HG03469 (cell line): ENCODE measurements around the gene MET.
"Not testable (repeated sequence)": the region's sequence is repeated elsewhere in the genome, so short reads cannot be mapped to it uniquely, and the experiment has no call there.

Source experiments
- ATAC-seq: cut with Tn5 transposase; IDR thresholded peaks from one replicate; pipeline ENCODE4 v1.9.1; 2021; ENCODE audit warnings: mild to moderate bottlenecking, moderate library complexity, moderate number of reproducible peaks; ENCODE audit not compliant: unreplicated experiment

The MET gene

DNA sequence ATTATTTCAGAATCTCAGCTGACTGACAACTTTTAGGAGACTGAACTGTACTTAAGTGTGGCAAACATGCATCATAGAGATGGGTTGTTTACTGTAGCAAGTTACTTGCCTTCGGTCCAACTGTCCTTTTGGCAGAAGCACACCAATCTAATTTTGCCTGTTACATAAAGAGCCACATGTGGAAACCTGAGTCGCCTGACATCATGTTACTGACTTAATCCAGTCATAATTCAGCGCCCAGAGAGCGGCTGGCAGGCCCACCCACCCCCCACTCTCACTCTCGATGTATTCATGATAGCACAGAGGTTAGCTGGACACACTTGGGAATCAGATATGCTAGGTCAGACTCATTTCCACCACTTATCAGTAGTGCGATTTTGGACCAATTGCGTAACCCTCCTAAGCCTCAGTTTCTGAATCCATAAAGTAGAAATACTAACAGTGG, 133.1 kb downstream of the MET start:
- ATAC-seq: no peak

DNA sequence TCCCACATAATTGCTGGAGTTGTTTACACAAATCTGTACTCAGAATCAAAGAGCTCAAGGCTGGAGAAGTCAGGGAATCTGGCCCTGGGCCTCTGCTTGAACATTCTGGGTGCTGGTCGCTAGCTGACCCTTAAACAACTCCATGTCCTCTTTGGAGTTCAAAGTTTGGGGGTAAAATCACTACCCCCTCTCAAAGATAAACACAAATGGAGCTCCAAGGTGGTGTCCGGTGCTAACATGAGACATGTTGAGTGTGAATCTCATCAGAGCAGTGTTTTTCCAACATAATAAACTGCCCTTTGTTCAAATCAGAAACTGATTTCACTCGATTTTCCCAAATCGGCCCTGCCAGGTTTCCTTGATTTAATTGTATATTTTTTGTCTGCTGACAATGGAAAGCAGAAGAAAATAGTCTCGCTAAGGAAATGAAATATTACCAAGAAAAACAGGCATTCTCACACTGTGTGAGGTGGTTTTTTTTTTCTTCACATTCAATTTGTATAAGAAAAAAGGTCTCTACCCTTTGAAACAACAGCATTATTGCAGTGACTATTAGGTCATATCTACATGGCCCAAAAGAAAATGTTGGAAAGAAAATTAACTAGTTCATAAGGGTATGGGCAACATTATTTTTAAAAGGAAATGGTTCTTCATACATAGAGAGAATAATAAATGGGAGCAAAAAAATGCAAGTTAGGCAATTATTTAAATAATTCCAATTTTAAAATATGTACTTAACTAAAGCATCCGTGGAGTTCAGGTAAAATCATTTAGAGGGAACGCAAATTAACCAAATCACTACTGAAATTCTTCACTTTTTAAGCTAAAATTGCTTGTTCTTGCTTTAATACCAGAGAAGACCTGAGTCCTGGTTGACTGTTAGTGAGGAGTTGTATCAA, 134.3 kb downstream of the MET start:
- ATAC-seq: no peak

DNA sequence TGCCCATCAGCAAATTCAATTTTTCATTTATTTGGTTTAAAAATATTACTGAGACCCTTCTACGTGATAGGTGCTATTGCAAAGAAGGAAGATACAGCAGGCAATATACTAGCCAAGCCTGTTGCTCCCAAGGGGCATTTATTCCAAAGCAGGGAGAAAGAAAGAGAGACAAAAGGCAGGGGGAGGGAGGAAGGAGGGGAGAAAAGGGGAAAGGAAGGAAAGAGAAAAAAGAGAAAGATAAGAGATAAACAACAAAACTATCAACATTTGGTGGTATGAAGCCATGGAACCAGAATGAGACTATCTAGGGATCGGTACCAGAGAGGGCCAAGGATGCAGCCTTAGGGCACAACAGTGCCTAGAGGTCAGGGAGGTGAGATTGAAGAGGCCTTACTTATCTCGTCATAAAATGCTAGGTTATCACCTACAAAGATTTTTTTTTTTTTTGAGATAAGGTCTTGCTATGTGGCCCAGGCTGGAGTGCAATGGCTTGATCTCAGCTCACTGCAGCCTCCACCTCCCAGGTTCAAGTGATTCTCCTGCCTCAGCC, 135.1 kb downstream of the MET start:
- ATAC-seq: no peak

DNA sequence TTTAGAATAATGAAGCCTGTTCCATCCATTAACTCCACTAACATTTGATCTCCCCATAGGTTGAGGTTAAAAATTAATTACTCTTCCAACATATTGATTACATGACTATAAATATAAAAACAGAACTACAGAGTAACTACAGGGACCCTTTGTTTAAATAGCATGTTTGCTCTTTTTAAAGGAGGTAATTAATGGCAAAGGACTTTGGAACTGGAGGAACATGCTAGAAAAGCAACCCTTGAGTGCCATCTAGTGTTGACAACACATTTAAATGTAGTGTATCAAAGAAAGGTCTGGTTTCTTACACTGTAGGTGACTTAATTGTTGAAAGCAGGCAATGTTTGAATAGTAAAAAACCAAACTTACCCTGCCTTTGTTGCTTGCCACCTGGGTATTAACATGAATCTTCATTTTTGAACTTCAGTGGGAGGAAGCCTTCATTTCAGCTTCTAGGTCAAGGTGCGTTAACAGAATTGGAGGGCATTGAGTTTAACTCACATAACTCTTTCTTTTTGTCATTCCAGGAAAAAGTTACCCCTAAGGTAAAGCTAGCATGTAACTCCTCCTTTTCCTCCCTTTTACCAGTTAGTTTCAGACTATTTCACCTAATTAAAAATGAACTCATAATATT, 137.8 kb downstream of the MET start:
- ATAC-seq: no peak

DNA sequence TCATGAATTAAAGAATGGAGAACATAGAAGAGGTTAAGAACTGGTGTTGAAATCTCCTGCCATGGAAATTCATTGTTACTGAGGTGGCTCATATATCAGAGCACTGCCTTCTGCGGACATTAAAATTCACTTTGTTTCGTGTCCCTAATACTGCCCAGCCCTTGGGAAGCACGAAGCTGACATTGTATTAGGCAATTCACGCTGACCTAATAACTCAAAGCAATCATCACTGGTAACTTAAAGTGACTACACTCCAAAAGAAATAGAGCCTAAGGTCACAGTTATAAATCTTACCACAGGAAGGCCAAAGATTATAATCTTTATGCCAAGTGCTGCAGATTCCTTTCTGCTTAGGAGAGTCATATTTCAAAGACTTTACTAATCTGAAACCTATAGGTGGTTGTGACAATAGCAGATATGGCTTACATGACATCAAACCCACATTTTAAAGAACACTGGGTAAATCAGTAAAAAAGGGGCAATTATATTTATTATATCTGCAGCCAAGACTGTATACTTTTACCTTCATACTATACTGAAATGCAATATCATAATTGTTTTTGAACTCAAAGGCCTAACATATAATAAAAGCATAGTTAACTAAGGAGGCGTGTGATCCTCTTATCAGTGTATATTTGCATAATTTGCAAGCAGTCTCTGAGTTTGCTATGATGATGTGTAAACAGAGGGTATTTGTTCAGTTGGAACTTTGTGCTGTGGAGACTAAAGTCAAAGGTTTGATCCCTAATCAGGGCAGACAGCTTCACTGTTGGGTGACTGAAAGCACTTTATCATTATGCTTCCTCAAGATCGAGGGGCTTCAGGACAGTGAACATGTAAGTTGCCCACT, 138.5 kb downstream of the MET start:
- no peak for ATAC-seq

DNA sequence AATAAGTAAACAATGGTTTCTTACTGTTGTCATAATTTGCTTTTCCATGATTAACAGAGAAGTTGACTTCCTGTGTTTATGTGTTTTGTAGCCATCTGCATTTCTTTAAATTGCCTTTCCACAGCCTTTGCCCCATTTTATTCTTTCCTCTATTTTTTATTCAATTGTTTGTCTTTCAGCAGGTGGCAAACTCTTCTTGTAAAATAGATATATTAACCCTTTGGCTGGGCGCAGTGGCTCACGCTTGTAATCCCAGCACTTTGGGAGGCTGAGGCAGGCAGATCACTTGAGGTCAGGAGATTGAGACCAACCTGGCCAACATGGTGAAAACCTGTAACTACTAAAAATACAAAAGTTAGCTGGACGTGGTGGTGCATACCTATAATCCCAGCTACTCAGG, 139.8 kb downstream of the MET start:
- no peak for ATAC-seq

DNA sequence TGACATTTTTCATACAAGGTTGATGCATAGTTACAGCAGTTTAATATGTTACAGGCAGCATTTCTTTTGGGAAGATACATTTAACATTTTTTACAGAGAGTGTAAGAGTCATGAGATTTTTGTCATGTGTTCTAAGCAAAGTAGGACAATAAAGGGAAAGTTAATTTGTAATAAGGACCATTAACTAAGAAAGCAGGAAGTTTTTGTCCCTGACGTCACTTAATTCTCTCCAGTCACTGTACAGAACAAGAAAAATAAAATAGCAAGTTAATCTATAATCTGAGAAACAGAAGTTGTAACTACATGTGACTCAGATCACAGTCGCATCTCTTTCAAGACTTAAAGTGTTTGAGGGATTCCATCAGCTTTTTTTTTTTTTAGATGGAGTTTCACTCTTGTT, 140.9 kb downstream of the MET start:
- no peak for ATAC-seq

DNA sequence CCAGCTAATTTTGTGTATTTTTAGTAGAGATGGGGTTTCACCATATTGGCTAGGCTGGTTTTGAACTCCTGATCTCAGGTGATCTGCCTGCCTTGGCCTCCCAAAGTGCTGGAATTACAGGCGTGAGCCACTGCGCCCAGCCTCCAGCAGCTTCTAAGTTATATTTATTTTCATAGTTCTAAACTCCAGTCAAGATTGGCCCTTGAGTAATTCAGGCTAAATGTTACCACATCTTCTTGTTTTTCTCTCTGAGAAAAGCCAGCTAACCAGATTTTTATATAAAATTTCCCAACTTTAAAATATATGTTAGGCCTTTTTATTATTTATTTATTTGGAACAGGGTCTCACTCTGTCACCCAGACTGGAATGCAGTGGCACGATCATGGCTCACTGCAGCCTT, 141.4 kb downstream of the MET start:
- ATAC-seq: not testable (repeated sequence)

DNA sequence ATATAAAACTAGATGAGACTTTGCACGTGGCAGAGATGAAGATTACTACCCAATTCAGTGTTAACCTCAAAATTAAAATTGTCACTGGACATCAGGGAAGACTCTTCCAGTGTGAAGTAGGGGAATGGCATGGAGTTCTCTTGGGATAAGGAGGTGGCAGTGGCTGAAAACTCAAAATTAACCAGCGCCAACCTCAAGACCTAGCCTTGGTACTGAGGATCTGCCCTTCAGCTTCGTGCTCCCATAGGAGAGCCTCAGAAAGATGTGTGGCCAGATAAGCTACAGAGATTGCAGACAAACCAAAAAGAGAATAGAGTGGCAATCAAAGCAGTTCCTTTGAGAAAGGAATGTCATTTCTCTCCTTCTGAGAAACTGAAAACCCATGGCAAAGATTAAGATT, 143.0 kb downstream of the MET start:
- ATAC-seq: no peak

DNA sequence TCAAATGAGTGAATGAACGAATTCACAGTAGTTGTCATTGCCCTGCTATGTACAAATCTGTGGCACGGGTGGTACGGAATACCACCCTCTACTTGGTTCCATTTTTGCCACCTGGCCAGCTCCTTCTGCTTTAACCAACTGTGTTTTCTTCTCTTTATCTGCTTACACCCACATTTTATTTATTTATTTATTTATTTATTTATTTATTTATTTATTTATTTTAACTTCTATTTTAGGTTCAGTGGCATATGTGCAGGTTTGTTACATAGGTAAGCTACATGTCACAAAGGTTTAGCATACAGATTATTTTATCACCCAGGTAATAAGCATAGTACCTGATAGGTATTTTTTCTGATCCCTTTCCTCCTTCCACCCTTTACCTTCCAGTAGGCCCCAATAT, 148.2 kb downstream of the MET start:
- no peak for ATAC-seq

DNA sequence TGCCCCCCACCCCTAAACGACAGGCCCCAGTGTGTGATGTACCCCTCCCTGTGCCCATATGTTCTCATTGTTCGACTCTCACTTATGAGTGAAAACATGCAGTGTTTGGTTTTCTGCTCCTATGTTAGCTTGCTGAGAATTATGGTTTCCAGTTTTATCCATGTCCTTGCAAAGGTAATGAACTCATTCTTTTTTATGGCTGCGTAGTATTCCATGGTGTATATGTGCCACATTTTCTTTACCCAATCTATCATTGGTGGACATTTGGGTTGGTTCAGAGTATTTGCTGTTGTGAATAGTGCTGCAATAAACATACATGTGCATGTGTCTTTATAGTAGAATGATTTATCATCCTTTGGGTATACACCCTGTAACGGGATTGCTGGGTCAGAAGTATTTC, 149.7 kb downstream of the MET start:
- ATAC-seq: not testable (repeated sequence)

DNA sequence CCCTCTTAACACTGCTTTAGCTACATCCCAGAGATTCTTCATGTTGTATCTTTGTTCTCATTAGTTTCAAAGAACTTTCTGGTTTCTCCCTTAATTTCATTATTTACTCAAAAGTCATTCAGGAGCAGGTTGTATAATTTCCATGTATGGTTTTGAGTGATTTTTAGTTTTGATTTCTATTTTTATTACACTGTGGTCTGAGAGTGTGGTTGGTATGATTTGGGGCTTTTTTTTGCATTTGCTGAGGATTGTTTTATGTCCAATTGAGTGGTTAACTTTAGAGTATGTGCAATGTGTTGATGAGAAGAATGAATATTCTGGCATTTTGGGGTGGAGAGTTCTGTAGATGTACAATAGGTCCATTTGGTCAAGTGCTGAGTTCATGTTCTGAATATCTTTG, 152.5 kb downstream of the MET start:
- no peak for ATAC-seq

DNA sequence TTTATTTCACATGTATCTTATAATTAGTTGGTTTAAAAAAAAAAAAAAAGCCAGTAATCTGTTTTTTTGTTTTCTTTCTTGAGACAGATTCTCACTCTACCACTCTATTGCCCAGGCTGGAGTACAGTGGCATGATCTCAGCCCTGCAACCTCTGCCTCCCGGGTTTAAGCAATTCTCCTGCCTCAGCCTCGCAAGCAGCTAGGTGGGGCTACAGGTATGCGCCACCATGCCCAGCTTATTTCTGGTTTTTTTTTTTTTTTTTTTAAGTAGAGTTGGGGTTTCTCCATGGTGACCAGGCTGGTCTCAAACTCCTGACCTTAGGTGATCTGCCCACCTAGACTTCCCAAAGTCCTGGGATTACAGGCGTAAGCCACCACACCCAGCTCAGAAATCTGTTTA, 156.3 kb downstream of the MET start:
- no peak for ATAC-seq

DNA sequence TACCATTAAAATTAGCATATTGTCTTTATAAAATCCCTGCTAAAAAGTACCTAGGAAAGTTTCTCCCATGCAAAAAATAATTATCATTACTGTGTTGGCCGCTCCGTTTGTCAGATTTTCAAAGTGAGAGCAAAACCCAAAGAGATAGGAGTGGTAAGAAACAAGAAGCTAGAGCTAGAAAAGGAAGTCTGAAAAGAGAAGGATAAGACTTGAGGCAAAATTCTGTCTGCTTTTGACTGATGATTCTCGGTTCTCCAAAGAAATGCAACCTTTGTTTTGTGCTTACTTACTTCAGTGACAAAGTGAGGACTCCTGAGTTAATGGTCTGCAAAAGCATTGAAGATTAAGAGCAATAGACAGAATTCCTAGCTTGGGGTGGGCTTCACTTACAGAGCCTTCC, 157.0 kb downstream of the MET start:
- no peak for ATAC-seq

DNA sequence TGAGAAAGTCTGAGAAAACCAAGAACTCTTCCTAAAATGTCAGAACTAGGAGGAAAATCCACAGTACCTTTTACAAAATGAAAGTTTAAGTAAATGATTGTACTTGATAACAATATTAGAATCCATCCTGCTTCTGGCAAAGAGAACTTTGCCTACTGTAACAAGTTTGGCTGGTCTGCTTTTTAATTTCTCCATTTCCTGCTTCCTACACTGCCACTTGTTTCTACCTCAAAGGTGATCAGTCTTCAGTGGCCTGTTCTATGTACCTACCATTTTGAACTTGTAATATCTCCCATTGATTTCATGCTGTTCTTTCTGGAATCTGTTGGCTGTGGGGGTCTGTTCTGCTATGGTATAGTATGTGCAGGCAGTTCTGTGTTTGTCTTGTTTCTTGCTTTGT, 157.5 kb downstream of the MET start:
- ATAC-seq: no peak

DNA sequence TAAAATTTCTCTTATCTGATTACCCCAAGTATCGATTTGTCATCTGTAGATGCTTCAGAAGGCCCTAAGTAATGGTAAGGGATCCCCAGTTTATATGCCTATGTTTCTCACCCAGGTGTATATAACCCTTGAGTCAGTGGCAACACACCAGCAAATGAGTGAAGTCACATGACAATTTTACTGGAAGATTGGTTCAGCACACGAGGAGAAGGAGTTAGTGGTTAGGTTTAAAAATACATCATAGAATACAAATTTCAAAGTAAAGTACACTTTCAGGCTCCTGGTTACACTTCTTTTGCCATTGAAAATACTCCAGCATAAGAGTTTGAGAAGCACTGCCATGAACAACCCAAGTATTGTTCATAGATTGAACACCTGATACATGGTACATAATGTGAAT, 160.7 kb downstream of the MET start:
- no peak for ATAC-seq

DNA sequence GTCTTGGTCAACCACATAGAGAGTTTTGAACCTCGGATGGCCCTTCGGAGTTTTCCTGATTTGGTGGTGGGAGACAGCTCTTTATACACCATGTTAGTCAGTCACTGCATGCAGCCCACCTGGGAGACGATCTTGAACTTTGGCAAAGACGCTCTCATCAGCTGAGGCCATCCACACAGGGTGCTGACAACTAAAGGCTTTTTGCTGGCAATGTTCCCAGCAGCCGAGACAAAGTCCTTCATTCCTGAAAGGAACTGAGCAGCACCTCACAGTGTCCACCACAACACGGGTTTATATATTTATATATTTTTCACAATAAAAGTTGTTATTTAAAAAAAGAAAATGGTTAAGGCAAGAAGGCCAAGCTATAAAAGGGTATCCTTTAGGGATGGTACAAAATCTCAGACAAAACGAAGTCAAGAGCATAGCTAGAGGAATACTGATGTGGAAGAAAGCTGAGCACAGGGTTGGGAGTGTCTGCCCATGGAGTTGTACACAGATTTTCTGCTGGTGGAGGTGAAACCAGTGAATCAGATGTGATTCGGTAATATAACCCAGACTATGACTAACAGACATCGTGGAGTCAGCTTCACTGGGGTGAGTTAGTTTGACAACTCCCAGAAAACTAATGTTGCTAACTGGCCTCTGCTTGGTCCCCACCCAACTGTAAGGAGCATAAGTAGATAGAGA, 163.0 kb downstream of the MET start:
- no peak for ATAC-seq

DNA sequence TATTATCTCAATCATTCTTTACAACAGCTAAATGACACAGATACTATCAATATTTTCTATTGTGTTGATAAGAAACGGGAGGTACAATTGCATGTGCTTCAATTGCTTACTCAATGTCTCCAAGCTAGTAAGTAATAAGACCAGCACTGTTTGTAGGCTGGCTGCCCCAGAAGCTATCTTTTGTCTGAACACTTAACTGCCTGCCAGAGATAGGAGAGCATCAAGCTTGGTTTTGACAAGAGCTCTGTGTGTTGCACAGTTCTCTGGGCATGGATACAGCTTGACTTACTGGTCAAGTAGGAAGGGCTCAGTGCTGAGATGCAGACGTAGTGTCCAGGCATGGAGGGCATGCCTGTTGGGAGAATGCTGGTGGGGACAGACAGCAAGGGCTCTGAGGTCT, 164.1 kb downstream of the MET start:
- no peak for ATAC-seq

DNA sequence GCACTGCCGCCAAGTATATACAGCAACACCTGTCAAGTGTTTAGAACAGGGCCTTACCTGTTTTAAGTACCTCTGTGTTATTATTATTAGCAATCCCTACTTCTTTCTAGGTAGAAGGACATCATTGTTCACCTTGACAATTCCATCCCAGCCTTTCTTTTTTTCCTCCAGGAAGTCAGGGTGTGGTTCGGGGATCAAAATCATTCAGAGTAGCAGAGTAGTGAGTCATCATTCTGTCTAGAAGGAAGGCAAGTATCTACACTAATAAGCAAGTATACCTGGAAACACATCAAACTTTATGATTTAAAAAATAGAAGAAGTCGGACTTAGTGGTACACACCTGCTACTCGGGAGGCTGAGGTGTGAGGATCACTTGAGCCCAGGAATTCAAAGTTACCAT, 164.9 kb downstream of the MET start:
- no peak for ATAC-seq

DNA sequence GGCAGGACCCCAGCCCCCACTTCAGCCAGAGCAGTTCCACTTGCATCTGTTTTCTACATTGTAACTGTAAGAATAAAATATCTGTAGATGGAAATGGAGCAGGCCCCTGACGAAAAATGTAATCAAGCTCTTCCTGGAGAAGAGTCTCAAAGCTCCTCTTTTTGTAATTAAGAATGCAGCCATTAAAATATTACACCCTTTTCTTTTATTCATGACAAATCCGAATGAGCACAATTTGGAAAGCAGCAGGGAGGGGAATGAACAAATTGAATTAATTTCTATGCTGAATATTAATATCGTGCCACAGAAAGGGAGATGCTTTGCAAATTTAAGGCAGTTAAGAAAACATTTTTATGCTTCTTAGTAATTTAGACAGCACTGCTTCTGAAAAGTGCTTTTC, 165.6 kb downstream of the MET start:
- ATAC-seq: no peak

DNA sequence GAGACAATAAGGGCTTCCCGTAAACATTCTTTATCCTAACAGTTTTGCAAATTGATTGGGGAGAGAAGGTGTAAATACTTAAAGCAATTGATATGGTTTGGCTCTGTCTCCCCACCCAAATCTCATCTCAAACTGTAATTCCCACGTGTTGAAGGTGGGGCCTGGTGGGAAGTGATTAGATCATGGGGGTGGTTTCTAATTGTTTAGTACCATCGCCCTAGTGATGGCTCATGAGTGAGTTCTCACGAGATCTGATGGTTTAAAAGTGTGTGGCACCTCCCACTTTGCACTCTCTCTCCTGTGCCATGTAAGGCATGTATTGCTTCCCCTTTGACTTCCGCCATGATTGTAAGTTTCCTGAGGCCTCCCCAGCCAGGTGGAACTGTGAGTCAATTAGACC, 168.3 kb downstream of the MET start:
- ATAC-seq: no peak
